Renal cortex interstitium (tissue), 11 donors: Measurements from ENCODE around the gene PPFIBP1. TPM values are rescaled to one million over a fixed set of nuclear protein-coding genes. Genes with fewer than 3 reads are reported as not detected.
"Not testable (repeated sequence)": the region's sequence is repeated elsewhere in the genome, so short reads cannot be mapped to it uniquely, and the experiment has no call there.

Source experiments
- DNase-seq, 11 donors: peaks; one replicate each; pipeline ENCODE4 v3.0.0-alpha.2; 2013; ENCODE audit warnings: low read depth in 9 of 11, low spot score in 4 of 11; ENCODE audit errors: extremely low read depth in 1 of 11
- polyA plus RNA-seq, 3 donors: library from polyadenylated mRNA; unstranded; fragments of 120-200 nt; gene quantifications; one replicate each; pipeline ENCODE4 v1.2.1, GENCODE V29; 2013; ENCODE audit not compliant: insufficient read length in 3 of 3

Gene PPFIBP1
- polyA plus RNA-seq, 3 donors, result 81.6 to 136 (median 85.7) TPM

DNA sequence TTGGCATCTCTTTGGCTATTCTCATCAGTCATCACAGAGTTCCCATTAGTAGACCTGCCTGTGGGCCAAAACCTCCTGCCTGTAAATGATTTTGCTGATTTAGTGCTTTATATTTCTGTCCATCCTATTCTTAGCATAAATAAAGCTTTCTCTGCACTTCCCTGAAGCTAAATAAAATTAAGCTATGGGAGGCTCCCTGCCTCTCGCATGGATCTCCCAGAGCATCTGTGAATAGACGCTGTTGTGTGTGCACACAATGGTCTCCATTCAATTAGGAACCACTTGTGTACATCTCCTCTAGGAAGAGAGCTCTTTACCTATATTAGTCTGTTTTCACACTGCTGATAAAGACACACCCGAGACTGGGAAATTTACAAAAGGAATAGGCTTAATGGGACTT lies 80.4 kb downstream of the PPFIBP1 start:
- DNase-seq, result no peak

DNA sequence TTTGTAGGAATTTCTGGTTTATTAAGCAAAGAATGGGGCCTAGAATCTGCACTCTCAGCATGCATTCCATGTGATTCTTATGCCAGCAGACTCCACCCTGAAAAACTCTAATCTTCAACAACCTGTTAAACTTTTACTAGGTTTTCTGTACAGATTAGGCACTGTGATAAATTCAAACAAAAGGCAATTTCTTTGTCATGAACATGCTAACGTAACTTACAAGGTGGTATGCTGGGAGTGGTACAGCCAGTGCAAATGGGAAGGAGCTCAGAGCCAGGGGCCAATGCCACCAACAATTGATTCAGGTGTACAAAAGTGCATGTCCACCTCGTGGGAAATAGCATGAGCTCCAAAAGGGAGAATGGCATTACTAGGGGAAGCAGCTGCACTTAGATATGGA lies 83.0 kb downstream of the PPFIBP1 start:
- DNase-seq, result no peak

DNA sequence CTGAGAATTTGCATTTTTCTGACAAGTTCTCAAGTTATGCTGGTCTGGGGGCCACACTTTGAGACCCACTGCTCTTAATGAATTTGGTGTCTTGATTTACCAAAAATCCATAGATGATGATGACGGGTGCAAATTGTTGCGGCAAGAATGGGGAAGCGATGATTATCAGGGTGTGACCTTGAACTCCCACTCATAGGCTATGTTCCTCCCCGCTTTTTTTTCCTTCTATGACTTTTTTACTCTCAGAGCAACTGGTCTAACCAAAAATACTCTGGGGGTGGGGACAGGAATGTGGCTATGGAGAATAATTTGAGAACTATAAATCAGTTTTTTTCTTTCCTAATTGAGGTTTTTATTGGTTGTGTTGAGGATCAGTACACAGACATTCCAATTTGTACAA lies 83.6 kb downstream of the PPFIBP1 start:
- no peak for DNase-seq

DNA sequence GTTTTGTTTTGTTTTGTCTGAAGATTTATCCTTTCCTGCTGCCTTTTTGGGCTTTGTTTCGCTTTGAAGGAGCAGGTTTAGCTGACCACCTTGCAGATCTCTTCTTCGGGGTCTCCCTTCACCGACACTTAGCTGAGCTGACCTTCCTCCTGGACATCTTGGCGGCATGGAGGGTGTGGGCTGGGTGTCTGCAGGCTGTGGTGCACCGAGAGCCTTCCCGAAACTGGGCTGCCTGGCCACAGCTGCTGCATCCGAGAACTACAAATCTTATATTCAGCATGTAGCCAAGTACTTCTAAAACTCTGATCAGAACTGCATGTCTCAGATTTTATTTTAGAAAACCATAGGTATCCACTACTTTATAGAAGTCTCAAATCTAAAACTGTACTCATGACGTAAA lies 84.9 kb downstream of the PPFIBP1 start:
- DNase-seq, result no peak

DNA sequence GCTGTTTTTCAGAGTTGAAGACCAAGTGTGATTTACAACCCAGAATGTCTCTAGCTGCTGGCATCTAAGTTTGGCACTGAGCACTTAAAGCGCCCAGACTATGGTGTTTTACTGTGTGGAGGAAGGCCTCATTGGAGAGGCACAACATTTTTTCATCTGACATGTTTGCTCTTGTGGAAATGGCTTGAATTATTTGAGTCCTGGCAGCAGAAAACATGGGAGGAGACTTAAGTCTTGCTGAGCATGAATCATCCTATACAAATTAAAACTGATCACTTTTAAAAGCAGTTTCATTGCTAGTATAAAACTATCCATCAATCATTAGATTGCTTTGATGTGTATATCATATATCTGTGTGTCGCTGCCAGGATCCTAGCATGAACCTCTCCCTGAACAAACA lies 86.4 kb downstream of the PPFIBP1 start:
- peak in 3 of 11 donors; percentile 29 to 39 (median 37) for DNase-seq

DNA sequence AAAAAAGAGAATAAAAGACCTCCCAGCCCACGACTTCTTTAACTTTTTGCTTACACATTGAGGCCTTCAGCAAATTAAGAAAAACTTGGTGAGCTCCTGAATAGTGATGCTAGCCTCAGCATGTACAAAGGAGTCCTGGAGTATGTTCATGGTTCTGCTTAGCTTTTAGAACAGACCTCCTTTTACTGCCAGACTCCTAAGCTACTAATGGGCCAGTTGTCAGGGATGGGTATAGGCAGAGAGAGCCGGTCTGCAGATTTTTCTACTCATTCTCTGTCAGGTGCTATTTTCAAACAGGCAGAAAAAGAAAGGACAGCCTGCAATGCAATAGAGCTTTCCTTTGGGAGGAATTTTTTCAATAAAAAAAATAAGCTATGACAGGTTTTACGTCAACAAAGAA lies 90.4 kb downstream of the PPFIBP1 start:
- DNase-seq, result no peak

DNA sequence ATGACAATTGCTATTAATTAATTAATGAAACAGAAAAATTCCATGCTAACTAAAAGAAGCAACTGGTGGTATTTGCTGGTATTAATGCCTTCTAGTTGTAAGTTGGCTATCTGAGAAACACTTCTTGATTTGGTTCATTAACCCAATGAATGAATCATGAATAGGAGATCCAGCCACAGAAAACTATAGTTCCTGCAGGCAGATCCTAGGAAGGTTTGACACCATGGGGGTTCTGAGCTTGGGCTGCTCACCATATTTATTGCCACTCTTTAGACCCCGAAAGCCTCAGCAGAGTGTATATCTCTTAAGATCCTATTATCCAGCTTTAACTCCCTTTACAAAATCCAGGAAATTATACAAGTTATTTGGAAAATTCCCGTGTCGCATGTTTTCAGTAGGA lies 90.9 kb downstream of the PPFIBP1 start:
- no peak for DNase-seq

DNA sequence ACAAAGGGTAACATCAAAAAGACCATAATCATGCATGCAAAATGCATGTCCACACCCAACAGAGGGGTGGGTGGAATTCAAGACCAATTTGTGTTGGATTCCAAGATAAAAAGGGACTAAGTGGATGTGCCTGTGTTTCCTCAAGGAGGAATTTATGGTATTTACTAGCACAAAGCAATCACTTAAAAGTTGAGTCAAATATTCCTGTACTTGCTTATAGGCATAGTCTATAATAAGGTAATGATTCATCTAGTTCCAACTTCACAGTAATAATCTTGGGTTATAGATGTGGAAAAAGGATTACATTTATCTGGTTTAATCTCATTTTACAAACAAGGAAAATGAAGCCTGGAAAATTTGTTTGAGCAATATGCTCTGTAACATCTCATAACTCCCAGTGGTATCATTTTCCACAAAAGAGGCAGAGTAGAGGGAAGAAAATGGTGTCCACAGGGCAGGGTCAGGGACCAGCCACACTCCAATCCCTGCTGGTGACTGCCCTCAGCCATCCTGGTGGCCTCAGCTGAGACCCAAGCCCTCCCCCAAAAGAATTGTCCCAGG lies 91.4 kb downstream of the PPFIBP1 start:
- DNase-seq, result no peak

DNA sequence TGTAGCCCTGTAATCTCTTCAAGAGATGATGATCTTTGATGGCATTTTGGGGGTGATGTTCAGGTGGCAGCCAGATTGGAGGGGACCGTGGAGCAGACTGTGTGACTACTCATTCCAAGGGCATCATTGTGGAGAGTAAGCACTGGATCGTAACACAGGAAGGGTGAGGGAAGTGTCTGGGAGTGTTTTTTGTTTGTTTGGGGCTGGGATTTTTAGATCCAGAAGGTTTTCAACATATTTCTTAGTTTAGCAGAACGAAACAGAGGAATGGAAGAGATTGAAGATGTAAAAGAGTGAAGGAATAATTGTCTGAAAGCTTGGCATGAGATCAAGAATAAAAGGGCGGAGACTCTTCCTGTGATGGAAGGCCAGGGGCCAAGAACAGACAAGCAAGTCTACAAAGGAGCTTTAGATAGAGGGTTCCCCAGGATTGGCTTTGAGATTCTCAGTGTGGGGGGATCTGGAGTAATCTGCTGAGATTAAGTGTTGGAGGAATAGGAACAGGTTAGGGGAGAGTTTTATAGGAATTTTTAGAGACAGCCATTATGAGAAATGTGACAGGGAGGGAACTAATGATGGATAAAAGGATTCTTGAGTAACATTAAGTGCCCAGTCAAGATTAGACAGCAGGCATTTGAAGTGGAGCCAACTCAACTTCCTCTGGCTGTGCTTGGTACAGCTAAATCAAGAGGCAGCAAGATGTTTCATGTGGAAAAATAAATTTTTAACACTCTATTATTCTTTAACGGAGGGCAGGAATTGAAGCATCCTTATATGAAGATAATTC lies 92.5 kb downstream of the PPFIBP1 start:
- no peak for DNase-seq

DNA sequence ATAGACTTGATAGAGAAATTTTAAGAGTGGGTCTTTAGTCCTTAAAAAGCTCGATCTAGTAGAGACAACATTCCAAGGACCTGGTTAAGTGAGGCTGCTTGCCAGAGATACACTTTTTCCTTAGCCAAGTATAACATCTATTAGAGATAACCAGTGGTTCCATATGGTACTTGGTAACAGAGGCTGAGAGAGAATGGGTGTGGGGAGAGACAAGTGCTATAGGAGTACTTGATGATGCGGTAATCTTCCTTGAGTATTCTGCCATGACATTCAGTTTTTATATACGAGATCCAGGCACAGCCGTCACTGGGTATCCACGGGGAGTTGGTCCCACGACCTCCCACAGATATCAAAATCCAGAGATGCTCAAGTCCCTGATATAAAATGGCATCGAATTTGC lies 94.8 kb downstream of the PPFIBP1 start:
- no peak for DNase-seq

DNA sequence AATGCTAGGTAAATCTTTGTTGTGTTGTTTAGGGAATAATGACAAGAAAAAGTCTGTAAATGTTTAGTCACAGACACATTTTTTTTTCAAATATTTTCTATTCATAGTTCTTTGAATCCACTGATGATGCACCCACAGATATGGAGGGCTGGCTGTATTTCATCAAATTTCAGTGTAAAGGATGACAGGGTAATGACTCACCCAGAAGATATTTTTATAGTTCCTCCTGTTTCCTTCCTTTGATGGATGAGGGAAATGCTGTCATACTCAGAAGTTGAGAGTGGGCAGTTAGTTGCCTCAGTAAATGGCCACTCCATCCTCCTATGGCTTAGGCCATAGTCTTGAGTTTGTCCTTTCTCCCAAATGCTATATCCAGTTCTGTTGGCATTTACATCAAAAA lies 95.3 kb downstream of the PPFIBP1 start:
- no peak for DNase-seq

DNA sequence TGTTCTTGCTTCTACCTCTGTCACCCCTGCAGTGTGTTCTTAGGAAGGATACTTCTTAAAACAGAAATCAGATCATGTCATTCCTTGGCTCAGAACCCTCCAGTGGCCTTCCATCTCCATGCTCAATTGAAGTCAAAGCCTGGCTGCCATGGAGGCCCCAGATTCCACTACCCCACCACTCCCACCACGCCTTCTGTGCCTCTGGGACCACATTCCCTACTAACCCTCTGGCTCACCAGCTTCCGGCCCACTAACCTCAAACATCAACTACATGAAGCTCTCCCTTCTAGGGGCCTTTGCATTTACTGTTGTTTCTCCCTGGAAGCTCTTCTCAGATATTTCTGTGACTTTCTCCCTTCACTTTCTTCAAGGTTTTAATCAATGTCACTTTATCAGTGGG lies 96.1 kb downstream of the PPFIBP1 start:
- no peak for DNase-seq

DNA sequence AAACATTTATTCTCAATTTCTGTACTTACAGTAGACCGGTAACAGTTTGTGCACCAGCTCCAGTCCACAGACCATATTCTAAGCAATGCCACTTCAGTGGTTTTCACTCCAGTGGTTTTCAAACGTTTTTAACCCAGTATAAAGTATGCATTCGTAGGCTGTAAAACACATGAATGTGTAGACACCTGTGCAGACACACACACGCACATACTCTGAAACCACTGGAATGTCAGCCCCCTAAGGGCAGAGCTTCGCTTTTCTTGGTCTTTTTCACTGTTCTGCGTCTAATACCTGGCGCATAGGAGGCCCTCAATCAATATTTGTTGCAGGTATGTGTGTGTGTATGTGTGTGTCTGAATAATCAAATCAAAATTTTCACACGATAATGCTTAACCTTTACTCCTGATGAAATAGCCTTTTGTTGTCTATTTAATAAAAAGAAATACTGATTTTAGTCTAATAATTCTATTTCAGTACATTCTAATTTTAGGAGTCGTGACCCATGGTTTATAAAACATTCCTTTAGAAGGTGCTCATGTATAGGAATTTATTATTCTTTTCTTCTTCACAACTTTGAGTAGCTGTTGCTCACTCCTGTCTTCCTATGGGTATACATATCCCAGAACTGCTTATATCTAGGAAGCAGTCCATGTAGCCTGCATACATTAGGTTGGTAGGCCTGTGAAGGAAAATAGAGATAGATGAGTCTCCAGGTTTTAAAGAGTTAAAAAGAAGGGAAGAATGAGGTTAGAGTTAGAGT lies 98.6 kb downstream of the PPFIBP1 start:
- no peak for DNase-seq

DNA sequence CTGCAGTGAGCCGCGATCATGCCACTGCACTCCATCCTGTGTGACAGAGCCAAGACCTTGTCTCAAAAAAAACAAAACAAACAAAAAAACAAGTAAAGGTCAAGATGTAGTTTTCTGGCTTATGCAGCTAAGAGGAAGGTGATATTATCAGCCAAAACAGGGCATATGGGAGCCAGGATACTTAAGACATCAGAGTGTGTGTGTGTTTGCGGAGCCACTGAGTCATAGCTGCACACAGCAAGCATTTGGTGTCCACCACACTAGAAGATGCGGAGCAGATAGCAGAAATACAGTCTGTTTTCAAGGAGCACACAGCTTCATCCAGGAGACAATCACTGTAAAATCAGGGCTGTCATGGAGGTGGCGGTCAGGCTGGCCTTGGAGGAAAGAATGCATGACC lies 99.6 kb downstream of the PPFIBP1 start:
- DNase-seq, result no peak

DNA sequence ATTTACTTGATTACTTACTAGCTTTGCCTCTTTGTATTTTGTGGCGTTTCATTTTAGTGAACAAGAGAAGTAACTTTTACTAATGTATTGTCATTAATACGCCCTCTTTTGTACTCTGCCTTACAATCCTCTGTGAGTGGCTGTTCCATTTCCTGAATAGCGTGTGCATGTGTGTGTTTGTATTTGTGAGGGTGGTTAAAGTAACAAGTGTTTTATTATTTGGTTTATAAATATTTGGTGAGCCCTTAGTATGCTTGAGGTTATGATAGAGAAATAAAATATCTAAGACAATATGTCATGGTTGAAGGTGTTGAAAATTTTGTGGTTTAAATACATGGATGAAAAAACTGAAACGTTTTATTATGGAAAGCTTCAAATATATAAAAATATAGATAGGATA lies 100.6 kb downstream of the PPFIBP1 start:
- DNase-seq, result no peak

DNA sequence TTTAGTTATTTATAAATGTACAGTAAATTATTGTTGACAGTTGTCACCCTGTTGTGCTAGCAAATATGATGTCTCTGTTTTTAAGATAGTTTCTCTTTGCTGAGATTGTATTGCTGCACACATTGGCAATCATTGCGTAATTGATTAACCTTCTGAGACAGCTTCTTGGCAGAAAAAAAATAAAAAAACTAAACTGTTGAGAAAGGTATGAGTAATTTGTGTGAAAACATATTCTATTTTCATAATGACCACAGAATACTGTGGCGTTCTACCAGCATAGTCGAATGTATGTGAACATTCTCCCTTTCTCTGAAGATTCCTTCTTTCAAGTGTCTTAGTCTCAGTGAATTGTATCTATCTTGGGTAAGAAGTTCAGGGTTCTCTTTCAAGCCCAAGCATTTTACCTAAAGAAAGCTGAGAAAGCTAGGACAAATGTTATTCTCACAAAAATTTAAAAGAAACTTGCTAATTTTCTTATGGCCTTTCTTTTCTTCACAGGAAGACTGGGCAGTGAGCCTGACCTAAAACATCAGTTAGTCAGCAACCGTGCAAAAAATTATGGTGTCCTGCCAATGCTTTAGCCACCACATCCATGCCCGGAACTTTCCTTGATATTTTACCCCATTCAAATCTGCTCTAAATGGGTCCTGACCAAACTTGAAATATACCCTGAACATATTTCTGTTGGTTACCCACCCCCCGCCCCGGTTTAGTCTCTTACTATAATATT lies 103.3 kb downstream of the PPFIBP1 start:
- DNase-seq, result no peak

DNA sequence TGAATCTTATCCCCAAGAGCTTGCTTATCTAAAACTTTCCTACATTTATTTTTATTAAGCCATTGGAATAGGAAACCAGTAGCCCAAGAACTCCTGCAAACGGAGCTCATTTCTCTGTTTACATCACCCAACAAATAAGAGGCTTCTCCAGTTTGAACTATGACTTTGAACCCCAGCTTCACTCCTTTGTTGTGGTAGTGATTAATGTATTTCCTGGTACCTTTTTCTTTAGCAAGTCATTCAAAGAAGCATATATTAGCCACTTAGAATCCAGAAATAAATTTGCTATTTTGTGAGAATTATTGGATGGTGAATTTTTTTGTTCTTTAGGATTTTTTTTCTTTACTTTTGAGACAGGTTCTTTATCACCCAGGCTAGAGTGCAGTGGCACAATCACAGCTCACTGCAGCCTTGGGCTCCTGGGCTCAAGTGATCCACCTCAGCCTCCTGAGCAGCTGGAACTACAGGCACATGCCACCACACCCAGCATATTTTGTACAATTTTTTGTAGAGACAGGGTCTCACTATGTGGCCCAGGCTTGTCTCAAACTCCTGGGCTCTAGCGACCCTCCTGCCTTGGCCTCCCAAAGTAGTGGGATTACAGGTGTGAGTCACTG lies 104.0 kb downstream of the PPFIBP1 start:
- not testable (repeated sequence) for DNase-seq

DNA sequence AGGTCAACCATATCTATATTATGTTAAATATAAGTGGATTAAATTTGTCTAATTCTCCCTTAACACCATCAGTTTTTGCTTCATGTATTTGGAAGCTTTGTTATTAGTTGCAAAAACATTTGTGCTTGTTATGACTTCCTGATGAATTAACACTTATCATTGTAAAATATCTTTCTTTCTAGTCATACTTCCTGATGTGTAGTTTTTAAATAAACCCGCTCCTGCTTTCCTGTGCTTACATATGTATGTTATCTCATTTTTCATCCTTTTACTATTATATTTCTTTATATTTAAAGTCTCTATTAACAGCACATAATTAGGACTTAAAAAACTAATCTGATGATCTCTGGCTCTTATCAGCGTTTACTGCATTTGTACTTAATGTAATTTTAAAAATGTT lies 106.2 kb downstream of the PPFIBP1 start:
- DNase-seq, result not testable (repeated sequence)

DNA sequence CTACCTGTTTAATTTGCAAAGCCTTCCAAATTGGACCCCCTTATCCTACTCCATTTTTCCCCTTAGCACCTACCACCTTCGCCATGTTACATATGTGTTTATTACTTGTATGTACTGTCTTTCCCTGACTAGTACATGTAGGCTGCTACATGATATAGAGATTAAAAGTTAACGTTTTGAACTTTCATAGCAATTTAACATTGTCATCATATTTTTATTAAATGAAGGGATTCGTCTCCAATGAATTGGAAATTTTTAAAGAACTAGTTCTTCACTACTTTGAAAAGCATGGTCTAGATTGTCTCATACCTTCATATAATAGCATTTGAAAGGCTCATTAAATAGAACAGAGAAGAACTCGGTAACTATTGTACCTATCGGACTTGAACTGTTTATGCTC lies 107.4 kb downstream of the PPFIBP1 start:
- no peak for DNase-seq
